NOMO-1 treated with DMSO at 0.1 percent for 48 hours (cell line): Measurements from ENCODE around the gene TBKBP1.
"Not testable (repeated sequence)": the region's sequence is repeated elsewhere in the genome, so short reads cannot be mapped to it uniquely, and the experiment has no call there.

Experiments used
- DNase-seq: peaks from one replicate; lab custom pipeline; 2025; ENCODE audit not compliant: unreplicated experiment; lab: John Stamatoyannopoulos, UW

The TBKBP1 gene

DNA sequence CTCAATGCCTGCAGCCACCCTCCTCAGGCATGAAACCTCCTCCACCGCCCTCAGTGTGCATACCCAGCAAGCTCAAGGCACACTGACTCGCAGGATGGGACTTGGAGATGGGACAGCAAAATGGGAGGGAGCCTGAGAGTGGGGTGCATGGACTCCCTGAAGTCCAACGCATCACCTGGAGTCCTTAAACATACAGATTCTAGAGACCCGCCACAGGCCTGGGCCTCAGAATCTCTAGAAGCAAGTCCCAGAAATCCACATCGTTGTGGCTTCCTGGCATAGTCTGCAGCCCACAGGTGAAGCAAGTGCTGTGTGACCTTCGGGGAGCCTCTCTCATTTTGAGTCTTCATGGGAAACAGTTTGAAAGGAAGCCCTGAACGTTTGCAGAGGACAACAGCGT is 35.5 kb downstream of the TBKBP1 start:
- DNase-seq = no peak

DNA sequence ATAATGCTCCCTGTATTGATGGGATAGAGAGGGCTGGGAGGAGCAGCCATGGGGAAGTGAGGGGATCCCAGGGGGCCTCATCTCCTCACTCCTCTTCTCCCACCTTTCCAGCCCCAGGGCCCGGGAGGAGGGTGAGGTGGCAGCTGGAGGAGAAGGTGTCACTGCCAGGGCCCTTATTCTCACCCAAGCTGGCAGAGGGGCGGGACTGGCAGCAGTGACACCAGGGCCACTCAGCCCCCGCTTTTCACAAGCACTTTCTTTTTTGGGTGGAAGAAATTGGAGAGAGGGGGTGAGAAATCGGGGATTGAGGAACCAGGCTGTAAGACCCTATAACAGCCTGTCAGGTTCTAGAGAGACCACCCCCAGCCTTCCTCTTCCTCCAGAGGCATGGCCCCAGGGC is 36.7 kb downstream of the TBKBP1 start:
- DNase-seq = no peak

DNA sequence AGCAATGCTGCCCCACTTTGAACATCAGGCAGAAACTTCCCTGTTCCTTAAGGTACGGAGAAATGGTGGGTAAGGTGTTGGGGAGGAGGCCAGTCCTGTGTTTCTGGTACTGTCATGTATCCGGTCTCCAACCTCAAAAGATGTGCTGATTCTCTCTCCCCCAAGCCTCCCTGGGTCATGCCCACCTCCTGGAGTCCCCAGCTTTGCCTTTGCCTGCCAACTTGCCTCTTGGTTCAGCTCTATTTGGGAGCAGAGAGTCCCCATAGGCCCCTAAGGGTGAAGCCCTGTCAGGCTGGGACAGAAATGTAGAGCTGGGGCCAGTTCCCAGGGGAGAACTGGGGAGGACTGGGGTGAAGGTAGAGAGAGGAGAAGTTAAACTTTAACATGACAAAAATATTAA is 37.4 kb downstream of the TBKBP1 start:
- no peak for DNase-seq

DNA sequence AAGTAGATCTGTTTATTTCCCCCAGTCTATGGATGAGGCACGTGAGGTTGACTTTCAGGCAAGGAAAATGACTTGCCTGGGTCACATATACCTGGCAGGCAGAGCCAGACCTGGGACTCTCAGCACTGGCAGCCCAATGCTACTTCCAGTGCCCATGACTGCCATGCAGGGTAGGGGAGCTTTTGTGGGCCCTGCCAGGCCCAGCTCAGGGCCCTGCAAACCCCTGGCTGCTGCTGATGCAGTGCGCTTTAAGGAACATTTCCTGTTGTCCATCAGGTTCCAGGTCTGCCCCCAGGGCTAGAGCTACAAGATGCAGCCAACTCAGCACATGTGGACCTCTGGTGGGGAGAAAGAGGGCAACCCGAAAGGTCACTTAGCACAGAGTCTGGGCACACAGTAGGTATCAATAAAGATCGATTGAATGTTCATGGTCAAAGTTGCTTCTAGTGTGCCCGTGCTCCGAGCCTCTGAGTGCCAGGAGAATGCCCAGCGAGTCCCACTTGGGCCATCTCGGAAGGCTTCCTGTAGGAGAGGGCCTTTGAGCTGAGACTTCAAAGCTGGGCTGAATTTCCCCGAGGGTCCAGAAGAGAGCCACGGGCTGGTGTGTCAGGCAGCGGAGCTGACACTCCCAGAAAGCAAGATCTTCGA is 38.6 kb downstream of the TBKBP1 start:
- DNase-seq = no peak

DNA sequence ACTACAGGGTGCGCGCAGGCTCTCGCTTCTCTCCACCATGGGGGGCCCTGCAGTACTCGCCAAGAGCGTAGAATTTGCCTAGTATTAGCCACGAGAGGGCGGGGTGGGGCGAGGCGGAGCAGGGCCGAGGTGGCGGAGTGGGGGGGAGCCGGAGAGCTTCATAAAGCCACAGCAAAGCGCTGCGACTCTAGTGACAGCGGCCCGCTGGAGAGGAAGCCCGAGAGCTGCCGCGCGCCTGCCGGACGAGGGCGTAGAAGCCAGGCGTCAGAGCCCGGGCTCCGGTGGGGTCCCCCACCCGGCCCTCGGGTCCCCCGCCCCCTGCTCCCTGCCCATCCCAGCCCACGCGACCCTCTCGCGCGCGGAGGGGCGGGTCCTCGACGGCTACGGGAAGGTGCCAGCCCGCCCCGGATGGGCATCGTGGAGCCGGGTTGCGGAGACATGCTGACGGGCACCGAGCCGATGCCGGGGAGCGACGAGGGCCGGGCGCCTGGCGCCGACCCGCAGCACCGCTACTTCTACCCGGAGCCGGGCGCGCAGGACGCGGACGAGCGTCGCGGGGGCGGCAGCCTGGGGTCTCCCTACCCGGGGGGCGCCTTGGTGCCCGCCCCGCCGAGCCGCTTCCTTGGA is 39.2 kb downstream of the TBKBP1 start, which contains the start of gene TBX21:
TBX21 (plus strand) TSS at position 190 of the 627 bp plus-strand sequence; CDS start at position 409, 219 bp downstream.
- peak; percentile 88 for DNase-seq

DNA sequence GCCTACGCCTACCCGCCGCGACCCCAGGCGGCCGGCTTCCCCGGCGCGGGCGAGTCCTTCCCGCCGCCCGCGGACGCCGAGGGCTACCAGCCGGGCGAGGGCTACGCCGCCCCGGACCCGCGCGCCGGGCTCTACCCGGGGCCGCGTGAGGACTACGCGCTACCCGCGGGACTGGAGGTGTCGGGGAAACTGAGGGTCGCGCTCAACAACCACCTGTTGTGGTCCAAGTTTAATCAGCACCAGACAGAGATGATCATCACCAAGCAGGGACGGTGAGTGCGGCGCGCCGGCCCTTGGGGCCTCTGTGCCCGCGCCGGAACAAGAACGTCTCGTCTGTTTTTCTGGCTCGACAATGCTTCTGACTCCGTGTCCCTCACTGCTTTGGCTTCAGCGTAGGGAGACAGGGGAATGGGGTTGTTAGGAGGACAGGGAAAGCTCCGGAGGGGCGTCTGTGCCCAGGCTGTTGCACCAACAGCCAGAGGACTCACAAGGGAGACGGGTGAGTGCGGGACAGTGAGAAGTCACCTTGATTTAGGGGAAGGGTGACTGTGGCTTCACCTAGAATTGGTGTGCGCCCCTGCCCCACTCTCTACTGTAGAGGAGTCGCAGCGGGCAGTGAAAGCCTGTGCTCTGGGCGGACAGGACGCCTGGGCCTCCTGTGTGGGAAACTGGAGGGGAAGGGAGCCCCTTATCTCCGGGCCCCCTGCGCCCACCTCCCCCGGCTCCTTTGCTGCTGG is 39.9 kb downstream of the TBKBP1 start:
- no peak for DNase-seq

DNA sequence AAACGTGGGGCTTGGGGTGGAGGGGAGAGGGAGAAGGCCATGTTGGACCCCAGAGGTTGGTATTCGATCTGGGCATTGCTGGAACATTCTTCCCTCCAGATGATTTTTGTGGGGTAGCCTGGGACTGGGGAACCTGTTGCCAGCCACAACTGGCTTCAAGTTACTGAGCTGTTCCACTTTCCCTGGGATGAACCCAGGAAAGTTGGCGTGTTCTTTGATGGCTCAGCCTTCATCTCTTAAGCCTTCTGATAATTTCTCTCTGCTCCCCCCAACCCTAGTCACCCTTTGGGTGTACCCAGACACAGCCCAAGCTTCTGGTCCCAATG is 41.1 kb downstream of the TBKBP1 start:
- no peak for DNase-seq

DNA sequence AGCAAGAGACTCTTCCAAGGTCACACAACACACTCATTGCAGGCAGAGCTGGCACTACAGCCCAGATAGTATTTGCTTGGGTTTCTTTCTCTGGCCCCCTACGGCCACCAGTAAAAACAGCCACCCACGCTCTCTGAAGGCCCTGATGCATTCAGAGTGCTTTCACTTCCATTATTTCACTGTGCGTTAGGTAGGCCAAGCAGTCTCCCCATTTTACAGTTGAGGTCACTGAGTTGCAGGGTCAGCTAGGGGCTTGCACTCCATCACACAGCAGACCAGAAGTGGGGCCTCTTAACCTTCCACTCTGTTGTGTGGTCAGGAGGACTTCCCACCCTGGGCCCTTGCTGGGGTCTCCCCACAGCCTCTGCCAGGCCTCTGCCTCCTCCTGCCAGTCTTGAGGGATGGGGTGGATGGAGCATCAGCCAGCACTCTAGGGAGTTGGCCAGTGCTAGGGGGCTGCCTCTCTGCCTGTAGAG is 41.6 kb downstream of the TBKBP1 start:
- no peak for DNase-seq

DNA sequence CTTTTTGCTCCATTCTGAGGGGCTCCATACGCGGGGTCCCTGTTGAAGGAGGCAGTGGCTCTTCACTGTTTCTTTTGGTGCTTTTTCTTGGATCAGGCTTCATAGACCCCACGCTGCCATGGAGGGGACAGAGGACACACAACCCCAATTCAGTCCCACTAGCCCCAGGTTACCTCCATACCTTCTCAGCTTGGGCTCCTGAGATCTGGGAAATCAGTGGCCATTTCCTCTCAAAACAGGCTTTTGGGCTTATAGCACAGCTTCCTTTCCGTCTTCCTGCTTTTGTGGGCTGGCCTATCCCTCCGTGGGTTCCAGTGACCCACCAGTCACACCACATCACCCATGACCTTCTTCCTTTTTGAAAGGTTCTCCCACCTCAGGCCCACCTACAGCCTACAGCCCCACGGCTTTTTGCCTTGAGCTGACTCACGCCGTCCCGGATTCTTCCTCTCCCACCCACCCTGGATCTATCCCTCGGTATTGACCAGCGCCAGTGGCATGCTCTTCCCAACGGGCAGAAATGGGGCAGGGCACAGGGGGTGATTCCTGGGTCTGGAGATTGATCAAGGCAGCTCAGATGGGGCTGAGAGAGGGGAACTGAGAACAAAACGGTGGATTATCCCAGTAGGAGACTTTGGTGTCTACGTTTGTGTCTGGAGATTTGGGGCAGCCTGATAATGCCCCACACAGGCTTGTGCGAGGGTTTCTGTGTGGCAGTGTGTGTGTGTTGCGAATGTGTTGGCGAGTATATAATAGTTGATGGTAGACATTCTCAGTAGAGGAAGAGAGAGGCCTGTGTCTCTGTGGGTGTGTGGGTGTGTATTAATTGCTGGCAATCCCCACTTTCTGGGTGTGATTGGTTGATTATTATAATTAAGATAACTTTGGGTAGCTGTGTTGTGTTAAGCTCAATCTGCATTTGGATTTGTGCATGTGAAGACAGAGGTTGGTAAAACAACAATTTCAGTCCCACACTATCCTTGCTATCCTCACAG is 42.8 kb downstream of the TBKBP1 start:
- no peak for DNase-seq

DNA sequence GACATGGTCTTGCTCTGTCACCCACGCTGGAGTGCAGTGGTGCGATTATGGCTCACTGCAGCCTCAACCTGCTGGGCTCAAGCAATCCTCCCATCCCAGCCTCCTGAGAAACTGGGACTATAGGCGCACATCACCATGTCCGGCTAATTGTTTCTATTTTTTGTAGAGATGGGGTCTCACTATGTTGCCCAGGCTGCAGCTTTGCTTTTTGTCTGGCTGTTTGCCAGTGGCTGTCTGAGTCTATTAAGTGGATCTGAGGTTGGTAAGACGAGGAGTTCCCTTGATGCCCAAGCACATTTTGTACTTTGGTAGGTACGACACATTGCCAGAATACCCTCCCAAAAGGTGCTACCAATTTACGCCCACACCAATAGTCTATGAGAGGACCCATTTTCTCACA is 44.2 kb downstream of the TBKBP1 start:
- no peak for DNase-seq

DNA sequence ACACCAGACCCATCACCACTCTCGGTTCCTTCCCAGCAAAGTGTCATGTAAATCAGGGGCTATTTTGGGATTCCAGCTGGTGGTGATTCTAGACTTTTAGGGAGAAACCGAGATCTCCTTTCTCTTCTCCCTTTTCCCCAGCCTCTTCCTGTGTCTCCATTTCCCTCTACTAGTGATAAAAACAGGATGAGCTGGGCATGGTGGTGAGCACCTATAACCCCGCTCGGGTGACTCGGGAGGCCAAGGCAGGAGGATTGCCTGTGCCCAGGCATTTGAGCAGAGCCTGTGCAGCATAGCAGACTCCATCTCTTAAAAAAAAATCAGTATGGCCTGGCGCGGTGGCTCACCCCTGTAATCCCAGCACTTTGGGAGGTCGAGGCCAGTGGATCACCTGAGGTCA is 45.2 kb downstream of the TBKBP1 start:
- no peak for DNase-seq

DNA sequence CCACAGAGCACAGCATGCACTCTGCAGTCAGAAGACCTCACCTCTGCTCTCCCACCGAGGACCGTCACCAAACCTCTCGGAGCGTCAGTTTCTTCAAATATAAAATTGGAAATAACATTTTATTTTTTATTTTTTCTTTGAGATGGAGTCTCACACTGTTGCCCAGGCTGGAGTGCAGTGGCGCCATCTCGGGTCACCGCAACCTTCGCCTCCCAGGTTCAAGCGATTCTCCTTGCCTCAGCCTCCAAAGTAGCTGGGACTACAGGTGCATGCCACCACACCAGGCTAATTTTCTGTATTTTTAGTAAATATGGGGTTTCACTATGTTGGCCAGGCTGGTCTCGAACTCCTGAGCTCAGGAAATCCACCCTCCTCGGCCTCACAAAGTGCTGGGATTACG is 46.0 kb downstream of the TBKBP1 start:
- not testable (repeated sequence) for DNase-seq

DNA sequence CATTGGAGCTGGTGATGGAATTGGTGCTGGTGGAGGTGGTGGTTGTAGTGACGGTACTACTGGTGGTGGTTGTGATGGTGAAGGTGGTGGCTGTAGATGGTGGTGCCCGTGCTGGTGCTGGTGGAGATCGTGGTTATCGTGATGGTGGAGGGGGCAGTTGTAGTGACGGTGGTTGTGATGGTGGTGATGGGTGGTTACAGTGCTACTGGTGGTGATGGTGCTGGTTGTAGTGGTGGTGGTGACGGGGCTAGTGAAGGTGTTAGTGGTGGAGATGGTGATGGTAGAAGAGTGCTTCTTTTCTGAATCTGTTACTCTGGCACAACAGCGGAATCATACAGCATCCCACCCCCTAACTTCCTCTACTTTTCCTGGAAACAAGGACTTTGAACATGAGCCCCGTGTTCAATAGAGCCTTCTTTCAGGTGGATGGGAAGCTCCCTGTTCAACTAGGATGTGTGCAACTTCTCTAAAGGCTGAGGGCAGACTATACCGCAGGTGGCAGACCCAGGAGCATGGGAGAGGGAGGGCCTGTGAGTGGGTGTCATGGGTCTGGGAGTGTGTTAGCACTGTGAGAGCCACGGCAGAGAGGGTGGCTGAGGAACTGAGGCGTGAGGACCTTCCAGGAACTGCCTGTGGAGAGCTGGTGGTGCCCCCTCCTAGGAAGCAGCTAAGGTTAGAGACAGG is 47.3 kb downstream of the TBKBP1 start:
- no peak for DNase-seq

DNA sequence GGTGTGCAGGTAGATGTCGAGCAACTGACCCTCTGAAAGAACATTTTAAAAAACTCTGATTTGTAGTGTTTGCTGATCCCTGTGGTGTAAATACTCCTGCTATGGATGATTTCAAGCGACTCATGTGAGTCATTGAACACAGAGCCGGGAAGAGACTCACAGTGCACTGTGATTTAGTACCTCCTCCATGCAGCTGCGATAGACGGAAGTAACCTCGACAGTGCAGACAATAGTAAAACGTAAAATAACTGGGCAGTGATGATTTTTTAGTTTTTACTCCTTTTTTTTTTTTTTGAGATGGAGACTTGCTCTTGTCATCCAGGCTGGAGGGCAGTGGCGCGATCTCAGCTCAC is 47.8 kb downstream of the TBKBP1 start:
- no peak for DNase-seq

DNA sequence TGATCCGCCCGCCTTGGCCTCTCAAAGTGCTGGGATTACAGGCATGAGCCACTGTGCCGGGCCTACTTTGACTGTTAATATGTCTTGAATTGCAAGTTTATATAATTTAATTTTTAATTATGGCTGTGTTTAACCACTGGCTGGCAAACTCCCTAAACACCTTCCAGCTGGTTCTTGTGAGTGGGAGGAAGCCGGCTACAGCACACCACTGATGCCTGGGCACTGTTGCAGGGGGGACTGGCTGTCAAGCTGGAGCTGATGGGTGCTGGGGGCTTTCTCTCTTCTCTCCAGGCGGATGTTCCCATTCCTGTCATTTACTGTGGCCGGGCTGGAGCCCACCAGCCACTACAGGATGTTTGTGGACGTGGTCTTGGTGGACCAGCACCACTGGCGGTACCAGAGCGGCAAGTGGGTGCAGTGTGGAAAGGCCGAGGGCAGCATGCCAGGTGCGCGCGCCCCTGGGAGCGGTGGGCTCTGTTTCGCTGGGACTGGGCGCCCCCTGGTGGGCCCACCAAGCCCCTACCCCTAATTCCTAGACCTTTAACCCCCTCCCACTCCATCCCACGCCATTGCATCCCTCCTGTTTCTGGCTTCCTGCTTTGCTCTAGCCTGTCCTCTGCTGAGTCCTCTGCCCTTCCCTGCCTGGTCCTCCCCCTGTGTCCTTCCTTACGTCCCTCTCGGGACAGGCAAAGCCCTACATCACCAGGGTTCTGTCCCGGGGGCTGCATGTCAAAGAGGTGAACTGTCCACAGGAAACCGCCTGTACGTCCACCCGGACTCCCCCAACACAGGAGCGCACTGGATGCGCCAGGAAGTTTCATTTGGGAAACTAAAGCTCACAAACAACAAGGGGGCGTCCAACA is 48.6 kb downstream of the TBKBP1 start:
- DNase-seq = no peak

DNA sequence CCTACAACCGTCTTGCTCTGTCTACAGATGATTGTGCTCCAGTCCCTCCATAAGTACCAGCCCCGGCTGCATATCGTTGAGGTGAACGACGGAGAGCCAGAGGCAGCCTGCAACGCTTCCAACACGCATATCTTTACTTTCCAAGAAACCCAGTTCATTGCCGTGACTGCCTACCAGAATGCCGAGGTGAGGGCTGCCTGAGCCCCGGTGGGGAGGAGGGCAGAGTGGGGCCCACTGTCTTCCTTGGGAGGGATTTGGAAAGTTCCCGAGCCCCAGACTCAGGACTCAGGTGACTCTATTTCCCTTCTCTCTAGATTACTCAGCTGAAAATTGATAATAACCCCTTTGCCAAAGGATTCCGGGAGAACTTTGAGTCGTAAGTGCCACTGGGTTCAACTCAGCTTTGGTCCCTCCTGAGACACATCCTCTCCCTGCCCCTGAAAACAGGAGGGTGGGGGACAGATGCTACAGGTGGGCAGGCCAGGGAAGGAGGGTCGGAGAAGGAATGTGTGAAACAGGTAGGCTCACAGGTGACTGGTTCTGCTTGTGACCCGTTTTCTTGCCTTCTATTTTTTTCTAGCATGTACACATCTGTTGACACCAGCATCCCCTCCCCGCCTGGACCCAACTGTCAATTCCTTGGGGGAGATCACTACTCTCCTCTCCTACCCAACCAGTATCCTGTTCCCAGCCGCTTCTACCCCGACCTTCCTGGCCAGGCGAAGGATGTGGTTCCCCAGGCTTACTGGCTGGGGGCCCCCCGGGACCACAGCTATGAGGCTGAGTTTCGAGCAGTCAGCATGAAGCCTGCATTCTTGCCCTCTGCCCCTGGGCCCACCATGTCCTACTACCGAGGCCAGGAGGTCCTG is 50.4 kb downstream of the TBKBP1 start:
- DNase-seq = no peak

DNA sequence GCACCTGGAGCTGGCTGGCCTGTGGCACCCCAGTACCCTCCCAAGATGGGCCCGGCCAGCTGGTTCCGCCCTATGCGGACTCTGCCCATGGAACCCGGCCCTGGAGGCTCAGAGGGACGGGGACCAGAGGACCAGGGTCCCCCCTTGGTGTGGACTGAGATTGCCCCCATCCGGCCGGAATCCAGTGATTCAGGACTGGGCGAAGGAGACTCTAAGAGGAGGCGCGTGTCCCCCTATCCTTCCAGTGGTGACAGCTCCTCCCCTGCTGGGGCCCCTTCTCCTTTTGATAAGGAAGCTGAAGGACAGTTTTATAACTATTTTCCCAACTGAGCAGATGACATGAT is 51.0 kb downstream of the TBKBP1 start:
- DNase-seq = no peak

DNA sequence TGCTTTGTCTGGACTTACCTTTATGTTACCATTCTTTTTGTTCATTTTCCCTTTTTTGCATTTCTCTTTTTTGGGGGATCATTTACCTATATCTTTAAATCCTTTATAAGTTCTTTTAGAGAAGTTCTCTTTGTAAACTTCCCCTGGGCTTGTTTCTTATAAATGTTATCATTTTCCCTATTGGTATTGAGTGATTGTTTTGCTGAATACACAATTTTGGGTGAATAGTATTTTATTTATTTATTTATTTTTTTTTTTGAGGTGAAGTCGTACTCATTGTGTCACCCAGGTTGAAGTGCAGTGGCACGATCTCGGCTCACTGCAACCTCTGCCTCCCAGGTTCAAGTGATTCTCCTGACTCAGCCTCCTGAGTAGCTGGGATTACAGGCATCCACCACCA is 57.5 kb downstream of the TBKBP1 start:
- no peak for DNase-seq

DNA sequence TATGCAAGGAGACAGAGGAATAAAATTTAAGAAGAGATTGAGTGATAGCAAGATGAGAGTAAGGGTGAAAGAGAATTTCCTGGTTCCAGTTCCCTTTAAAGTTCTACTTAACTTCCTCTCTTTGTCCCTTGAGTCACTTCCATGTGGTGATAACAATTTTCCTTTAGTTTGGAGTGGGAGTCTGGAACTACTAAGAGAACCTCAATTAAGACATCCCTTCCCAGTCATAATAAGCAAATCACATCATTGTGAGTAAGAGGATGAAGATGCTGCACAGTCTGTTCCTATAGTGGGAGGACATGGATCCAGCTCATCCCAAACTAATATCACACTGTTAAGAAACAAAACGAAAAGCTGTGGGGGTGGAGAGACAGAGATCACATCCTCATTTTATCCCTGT is 63.4 kb downstream of the TBKBP1 start:
- no peak for DNase-seq
